GM12892 (cell line): ENCODE measurements around the gene WDR7.

Experiments
- POLR2A ChIP-seq: IDR thresholded peaks from 2 replicates; pipeline ENCODE4 v1.6.1; 2011; ENCODE audit warnings: low read depth, low read length, control low read depth
- POLR2AphosphoS5 ChIP-seq: IDR thresholded peaks from 2 replicates; pipeline ENCODE4 v1.6.1; 2011; ENCODE audit warnings: low read depth, low read length, control low read depth
- TAF1 ChIP-seq: IDR thresholded peaks from 2 replicates; pipeline ENCODE4 v1.6.1; 2011; ENCODE audit warnings: low read depth, mild to moderate bottlenecking, control low read depth, low read length, borderline replicate concordance

GRCh38 chr18:56988022-56988421, 336.9 kb downstream of the WDR7 start:
- TF ChIP-seq POLR2AphosphoS5 = no peak
- TF ChIP-seq POLR2A = no peak
- no peak for TF ChIP-seq TAF1
